Liver (tissue), 3 donors: ENCODE measurements around the gene PNLIP.

Experiments used
- SP1 ChIP-seq: IDR thresholded peaks from 2 replicates; pipeline ENCODE4 v1.6.1; 2018; ENCODE audit warnings: antibody characterized with exemption, mild to moderate bottlenecking
- YY1 ChIP-seq: IDR thresholded peaks from 2 replicates; pipeline ENCODE4 v1.6.1; 2016; ENCODE audit warnings: antibody characterized with exemption, mild to moderate bottlenecking
- TF ChIP-seq, protein P1 (sequence below): fragments of 150-350 bp; IDR thresholded peaks from 2 replicates; pipeline ENCODE4 v1.5.1; 2017; ENCODE audit warnings: improper control_type of control experiment, low read depth, low read length; ENCODE audit not compliant: missing input control
- donor health status: healthy.
- donor health status: healthy.

- TF ChIP-seq, protein P1, sequence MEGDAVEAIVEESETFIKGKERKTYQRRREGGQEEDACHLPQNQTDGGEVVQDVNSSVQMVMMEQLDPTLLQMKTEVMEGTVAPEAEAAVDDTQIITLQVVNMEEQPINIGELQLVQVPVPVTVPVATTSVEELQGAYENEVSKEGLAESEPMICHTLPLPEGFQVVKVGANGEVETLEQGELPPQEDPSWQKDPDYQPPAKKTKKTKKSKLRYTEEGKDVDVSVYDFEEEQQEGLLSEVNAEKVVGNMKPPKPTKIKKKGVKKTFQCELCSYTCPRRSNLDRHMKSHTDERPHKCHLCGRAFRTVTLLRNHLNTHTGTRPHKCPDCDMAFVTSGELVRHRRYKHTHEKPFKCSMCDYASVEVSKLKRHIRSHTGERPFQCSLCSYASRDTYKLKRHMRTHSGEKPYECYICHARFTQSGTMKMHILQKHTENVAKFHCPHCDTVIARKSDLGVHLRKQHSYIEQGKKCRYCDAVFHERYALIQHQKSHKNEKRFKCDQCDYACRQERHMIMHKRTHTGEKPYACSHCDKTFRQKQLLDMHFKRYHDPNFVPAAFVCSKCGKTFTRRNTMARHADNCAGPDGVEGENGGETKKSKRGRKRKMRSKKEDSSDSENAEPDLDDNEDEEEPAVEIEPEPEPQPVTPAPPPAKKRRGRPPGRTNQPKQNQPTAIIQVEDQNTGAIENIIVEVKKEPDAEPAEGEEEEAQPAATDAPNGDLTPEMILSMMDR = no peak
- TF ChIP-seq YY1 (no peak), SP1 (no peak)
Observed at GRCh38 chr10:116589926-116590325, 44.2 kb downstream of the PNLIP start.
